HEK293 (cell line): ENCODE measurements around the gene SLU7.

ENCODE experiments used
- RBAK ChIP-seq: fragments of 450-650 bp; formaldehyde crosslinking; IDR thresholded peaks from 2 replicates; pipeline ENCODE4 v1.5.1; 2016; ENCODE audit warnings: missing biosample characterization, missing genetic modification characterization
- YY1 ChIP-seq: fragments of 450-650 bp; formaldehyde crosslinking; IDR thresholded peaks from 2 replicates; pipeline ENCODE4 v1.5.1; 2018; ENCODE audit warnings: missing biosample characterization, missing genetic modification characterization
- ZBTB21 ChIP-seq: fragments of 450-650 bp; formaldehyde crosslinking; IDR thresholded peaks from 2 replicates; pipeline ENCODE4 v1.5.1; 2017; ENCODE audit warnings: missing biosample characterization, missing genetic modification characterization
- ZFP3 ChIP-seq: fragments of 450-650 bp; formaldehyde crosslinking; IDR thresholded peaks from 2 replicates; pipeline ENCODE4 v1.5.1; 2016; ENCODE audit warnings: low read depth, missing biosample characterization, missing genetic modification characterization
- ZNF184 ChIP-seq: fragments of 450-650 bp; IDR thresholded peaks from 2 replicates; pipeline ENCODE4 v1.5.1; 2018; ENCODE audit warnings: missing biosample characterization, mild to moderate bottlenecking, missing genetic modification characterization
- ZNF274 ChIP-seq, 2 experiments: fragments of 200-500 bp in 1 of 2; fragments of 450-650 bp in 1 of 2; sonication (Bioruptor generic) in 1 of 2; formaldehyde crosslinking in 1 of 2; IDR thresholded peaks; 2 replicates each; pipeline versions ENCODE4 v1.5.1 to v1.6.1; 2014 to 2016; ENCODE audit warnings: borderline replicate concordance in 1 of 2, inconsistent platforms in 1 of 2, low read length in 1 of 2, missing biosample characterization in 1 of 2, missing genetic modification characterization in 1 of 2
- ZNF311 ChIP-seq: fragments of 450-650 bp; formaldehyde crosslinking; IDR thresholded peaks from 2 replicates; pipeline ENCODE4 v1.5.1; 2017; ENCODE audit warnings: missing biosample characterization, missing genetic modification characterization, borderline replicate concordance
- TF ChIP-seq, protein P1 (sequence below): fragments of 450-650 bp; formaldehyde crosslinking; IDR thresholded peaks from 2 replicates; pipeline ENCODE4 v1.5.1; 2016; ENCODE audit warnings: missing biosample characterization, missing genetic modification characterization
- TF ChIP-seq, protein P2 (sequence below): fragments of 450-650 bp; formaldehyde crosslinking; IDR thresholded peaks from 2 replicates; pipeline ENCODE4 v1.5.1; 2016; ENCODE audit warnings: missing biosample characterization, missing genetic modification characterization

DNA sequence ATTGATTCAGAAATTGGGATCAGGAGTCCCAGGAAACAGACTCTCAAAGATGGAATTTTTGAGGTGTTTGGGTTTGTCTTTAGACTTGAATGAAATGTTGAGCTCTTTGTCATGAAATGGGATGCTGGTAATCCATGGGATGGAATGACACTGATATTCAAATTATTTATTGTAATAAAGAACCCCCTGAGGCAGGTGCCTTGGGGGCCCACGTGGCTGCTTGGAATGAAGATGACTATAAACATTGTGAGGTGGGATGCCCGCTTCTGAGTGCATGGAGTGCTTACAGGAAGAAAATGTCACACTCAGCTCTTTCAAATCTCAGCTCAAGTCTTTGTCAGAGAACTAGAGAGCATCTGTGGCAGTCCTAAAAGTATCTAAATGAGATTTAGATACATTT is 38.8 kb downstream of the SLU7 start:
- TF ChIP-seq, protein P1, sequence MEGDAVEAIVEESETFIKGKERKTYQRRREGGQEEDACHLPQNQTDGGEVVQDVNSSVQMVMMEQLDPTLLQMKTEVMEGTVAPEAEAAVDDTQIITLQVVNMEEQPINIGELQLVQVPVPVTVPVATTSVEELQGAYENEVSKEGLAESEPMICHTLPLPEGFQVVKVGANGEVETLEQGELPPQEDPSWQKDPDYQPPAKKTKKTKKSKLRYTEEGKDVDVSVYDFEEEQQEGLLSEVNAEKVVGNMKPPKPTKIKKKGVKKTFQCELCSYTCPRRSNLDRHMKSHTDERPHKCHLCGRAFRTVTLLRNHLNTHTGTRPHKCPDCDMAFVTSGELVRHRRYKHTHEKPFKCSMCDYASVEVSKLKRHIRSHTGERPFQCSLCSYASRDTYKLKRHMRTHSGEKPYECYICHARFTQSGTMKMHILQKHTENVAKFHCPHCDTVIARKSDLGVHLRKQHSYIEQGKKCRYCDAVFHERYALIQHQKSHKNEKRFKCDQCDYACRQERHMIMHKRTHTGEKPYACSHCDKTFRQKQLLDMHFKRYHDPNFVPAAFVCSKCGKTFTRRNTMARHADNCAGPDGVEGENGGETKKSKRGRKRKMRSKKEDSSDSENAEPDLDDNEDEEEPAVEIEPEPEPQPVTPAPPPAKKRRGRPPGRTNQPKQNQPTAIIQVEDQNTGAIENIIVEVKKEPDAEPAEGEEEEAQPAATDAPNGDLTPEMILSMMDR (tag by site-specific recombination): no peak
- TF ChIP-seq ZFP3 (tag by site-specific recombination) (no peak), ZNF311 (tag by site-specific recombination) (no peak), RBAK (tag by site-specific recombination) (no peak), ZNF184 (tag by site-specific recombination) (no peak), ZBTB21 (no peak), ZNF274 (IDR thresholded peaks at IDR 0.05; ENCODE audit: low read length) (no peak), ZNF274 (tag by site-specific recombination; IDR thresholded peaks at IDR 0.05; ENCODE audit: borderline replicate concordance) (no peak), YY1 (tag by site-specific recombination) (no peak)
- TF ChIP-seq, protein P2, sequence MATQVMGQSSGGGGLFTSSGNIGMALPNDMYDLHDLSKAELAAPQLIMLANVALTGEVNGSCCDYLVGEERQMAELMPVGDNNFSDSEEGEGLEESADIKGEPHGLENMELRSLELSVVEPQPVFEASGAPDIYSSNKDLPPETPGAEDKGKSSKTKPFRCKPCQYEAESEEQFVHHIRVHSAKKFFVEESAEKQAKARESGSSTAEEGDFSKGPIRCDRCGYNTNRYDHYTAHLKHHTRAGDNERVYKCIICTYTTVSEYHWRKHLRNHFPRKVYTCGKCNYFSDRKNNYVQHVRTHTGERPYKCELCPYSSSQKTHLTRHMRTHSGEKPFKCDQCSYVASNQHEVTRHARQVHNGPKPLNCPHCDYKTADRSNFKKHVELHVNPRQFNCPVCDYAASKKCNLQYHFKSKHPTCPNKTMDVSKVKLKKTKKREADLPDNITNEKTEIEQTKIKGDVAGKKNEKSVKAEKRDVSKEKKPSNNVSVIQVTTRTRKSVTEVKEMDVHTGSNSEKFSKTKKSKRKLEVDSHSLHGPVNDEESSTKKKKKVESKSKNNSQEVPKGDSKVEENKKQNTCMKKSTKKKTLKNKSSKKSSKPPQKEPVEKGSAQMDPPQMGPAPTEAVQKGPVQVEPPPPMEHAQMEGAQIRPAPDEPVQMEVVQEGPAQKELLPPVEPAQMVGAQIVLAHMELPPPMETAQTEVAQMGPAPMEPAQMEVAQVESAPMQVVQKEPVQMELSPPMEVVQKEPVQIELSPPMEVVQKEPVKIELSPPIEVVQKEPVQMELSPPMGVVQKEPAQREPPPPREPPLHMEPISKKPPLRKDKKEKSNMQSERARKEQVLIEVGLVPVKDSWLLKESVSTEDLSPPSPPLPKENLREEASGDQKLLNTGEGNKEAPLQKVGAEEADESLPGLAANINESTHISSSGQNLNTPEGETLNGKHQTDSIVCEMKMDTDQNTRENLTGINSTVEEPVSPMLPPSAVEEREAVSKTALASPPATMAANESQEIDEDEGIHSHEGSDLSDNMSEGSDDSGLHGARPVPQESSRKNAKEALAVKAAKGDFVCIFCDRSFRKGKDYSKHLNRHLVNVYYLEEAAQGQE: no peak
